Peyer's patch (tissue), 4 donors: ENCODE measurements around the gene MAD1L1.

Source experiments
- CTCF ChIP-seq, 6 experiments: fragments of 450-650 bp in 4 of 6; fragments of 200-600 bp in 2 of 6; sonication (generic) in 1 of 6; IDR thresholded peaks; one replicate each; pipeline ENCODE4 v1.5.1; 2017 to 2019; ENCODE audit warnings: antibody characterized with exemption in 6 of 6, mild to moderate bottlenecking in 3 of 6, moderate library complexity in 1 of 6
- POLR2A ChIP-seq, 2 donors: fragments of 450-650 bp; IDR thresholded peaks; one replicate each; pipeline ENCODE4 v1.5.1; 2017; ENCODE audit warnings: antibody characterized with exemption in 2 of 2, mild to moderate bottlenecking in 2 of 2, moderate library complexity in 2 of 2

DNA sequence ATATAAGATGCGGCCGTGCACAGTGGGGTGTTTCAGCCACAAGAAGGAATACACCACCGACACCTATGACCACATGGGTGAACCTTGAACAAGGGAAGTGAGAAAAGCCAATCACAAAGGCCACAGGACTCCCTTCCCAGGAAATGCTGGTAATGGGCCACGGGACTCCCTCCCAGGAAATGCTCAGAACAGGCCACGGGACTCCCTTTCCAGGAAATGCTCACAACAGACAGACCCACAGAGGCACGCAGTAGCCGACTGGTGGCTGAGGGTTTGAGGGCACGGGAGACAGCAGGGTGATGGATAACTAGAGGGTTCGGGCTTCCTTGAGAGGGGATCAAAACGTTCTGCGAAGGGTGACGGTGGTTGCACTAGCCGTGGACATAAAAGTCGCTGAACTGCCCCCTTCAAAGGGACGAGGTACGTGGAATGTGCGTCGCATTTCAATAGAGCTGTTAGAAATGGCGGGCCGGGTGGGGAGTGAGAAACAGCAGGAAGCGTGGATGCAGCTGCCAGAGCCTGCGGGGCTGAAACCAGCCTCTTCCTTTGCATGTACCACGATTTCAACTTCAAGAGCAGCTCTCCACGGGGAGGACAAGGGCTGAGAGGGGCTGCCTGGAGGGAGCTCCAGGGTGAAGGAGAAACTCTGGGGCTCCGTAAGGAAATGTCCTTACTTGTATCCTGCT, 288.7 kb downstream of the MAD1L1 start:
- TF ChIP-seq POLR2A (IDR thresholded peaks at IDR 0.05): no peak
- no peak for TF ChIP-seq CTCF (IDR thresholded peaks at IDR 0.05)
